Lower leg skin (tissue), 4 donors: ENCODE results near the gene TSPAN32. TPM values are rescaled to one million over a fixed set of nuclear protein-coding genes. Genes with fewer than 3 reads are reported as not detected.
A peak's percentile ranks its signal among the peaks of the same experiment; 100 is the strongest.

ENCODE experiments used
- DNase-seq, 2 donors: peaks; one replicate each; pipeline ENCODE4 v3.0.0-alpha.2; 2019; ENCODE audit warnings: low spot score in 2 of 2
- H3K4me3 ChIP-seq: fragments of 200-600 bp; sonication (generic); 2 replicates; pipeline ENCODE4 v1.5.1; 2017; ENCODE audit warnings: mild to moderate bottlenecking, low read depth; ENCODE audit not compliant: poor library complexity, severe bottlenecking
- POLR2A ChIP-seq, 2 donors: fragments of 450-650 bp; IDR thresholded peaks; one replicate each; pipeline ENCODE4 v1.6.1; 2016 to 2017; ENCODE audit warnings: antibody characterized with exemption in 2 of 2, mild to moderate bottlenecking in 1 of 2, moderate library complexity in 1 of 2
- WGBS, 2 donors: methylation state at CpG; one replicate each; pipeline ENCODE4 v1.1.5; 2018; 5-methylcytosine and 5-hydroxymethylcytosine counted together
- intact Hi-C: fragments of 100-400 bp; cut with DNase I; formaldehyde crosslinking; loops from one replicate; pipeline ENCODE4 v1.15.0; 2023; ENCODE audit warnings: low total_unique reads
- total RNA-seq, 4 donors: library from RNA; depleted of rRNA; stranded (reverse); fragments of >200 nt; gene quantifications; one replicate each; pipeline ENCODE4 v1.1.0, GENCODE V29; 2016
- TF ChIP-seq, protein P1 (sequence below), 3 donors: fragments of 450-650 bp; IDR thresholded peaks; one replicate each; pipeline ENCODE4 v1.5.1; 2016; ENCODE audit warnings: antibody characterized with exemption in 3 of 3, mild to moderate bottlenecking in 3 of 3, moderate library complexity in 2 of 3

The TSPAN32 gene
- total RNA-seq, 4 donors from 2014 or later, result 0.30 to 2.4 (median 1.5) TPM

DNA sequence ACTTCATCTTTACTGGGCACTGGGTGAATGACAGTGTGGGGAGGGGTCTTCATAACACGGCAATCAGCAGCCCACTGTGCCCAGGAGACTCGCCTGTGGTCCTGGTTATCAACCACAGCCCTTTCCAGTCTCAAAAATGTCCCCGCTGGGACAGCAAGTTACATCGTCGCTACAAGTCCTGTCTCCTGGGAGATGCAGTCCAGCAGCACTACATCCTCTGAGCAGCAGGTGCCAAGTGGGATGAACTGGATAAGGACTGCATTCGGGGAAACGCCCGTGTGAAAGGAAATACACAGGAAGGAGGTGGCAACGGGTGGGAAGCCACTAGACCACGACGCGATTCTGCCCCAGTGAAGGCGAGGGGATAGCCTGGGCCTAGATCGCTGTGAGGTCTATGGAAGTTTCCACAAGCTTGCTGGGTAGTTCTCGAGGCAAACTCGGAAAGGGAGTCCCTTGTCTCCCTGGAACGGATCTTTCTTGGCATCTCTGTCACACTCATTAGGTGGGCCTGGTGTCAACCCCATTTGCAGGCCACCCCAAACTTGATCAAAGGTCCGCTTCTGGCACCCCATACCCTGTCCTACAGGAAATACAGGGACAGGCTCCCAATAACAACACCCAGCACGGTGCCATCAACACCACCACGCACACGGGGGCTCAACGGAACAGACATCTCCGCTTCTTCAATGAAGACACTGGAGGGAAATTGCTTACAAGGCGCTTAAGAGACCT lies 35.8 kb upstream of the TSPAN32 start:
- H3K4me3 ChIP-seq, result no peak overlapping the region
- no peak for TF ChIP-seq POLR2A (IDR thresholded peaks at IDR 0.05)
- TF ChIP-seq, protein P1, sequence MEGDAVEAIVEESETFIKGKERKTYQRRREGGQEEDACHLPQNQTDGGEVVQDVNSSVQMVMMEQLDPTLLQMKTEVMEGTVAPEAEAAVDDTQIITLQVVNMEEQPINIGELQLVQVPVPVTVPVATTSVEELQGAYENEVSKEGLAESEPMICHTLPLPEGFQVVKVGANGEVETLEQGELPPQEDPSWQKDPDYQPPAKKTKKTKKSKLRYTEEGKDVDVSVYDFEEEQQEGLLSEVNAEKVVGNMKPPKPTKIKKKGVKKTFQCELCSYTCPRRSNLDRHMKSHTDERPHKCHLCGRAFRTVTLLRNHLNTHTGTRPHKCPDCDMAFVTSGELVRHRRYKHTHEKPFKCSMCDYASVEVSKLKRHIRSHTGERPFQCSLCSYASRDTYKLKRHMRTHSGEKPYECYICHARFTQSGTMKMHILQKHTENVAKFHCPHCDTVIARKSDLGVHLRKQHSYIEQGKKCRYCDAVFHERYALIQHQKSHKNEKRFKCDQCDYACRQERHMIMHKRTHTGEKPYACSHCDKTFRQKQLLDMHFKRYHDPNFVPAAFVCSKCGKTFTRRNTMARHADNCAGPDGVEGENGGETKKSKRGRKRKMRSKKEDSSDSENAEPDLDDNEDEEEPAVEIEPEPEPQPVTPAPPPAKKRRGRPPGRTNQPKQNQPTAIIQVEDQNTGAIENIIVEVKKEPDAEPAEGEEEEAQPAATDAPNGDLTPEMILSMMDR (IDR thresholded peaks at IDR 0.05), result no peak
- intact Hi-C loops, result no loop called here
- 65 to 69% methylated on average over 24 of the region's 24 CpGs for WGBS, 2 donors
- DNase-seq, result peak in 1 of 2 donors; percentile 62

DNA sequence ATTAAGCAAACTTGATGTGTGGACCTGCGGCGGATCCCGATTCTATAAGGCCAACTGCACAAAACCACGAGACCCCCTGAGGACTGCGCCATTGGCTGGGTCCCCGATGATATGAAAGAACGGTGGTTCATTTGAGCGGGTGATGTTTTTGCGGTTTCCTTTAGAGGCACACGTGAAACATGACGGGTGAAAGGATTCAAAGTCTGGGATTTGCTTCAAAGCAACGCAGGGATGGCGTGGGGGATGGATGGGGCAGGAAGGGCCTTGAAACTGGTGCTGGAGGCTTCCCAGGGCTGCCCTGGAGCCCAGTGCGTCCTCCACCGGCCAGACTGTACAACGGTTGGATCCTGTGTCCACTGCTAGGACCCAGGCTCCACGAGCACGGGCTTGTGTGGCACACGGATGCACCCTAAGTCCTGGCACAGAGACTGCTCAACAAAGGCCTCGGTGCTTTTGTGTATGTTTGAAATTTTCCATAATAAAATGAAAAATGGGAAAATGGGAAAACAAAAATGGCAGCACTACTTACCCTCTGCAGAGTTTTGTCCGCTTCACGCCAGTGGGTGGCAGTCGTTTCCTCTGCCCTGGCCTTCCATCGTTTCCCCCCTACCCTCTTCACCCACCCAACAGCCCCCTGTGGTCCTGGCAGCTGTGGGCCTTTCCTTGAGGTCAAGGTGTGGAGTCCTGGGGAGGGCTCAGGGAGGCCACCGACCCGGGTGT lies 35.1 kb upstream of the TSPAN32 start:
- WGBS, 2 donors, result 90% methylated on average over 26 of the region's 26 CpGs
- no peak overlapping the region for H3K4me3 ChIP-seq
- intact Hi-C loops, result no loop called here
- DNase-seq, result peak in 1 of 2 donors; percentile 71
- TF ChIP-seq, protein P1 (IDR thresholded peaks at IDR 0.05), result no peak
- TF ChIP-seq POLR2A (IDR thresholded peaks at IDR 0.05), result no peak

GRCh38 chr11:2267306-2267850 lies 34.4 kb upstream of the TSPAN32 start:
- 57 to 67% methylated on average over 5 to 12 of the region's 12 CpGs for WGBS, 2 donors
- intact Hi-C loops, result no loop called here
- DNase-seq, result peak in 1 of 2 donors; percentile 83
- TF ChIP-seq POLR2A (IDR thresholded peaks at IDR 0.05), result no peak
- TF ChIP-seq, protein P1 (IDR thresholded peaks at IDR 0.05), result no peak
- H3K4me3 ChIP-seq, result no peak overlapping the region

GRCh38 chr11:2267851-2268728 lies 33.7 kb upstream of the TSPAN32 start:
- 46 to 49% methylated on average over 23 to 25 of the region's 26 CpGs for WGBS, 2 donors
- H3K4me3 ChIP-seq, result no peak overlapping the region
- TF ChIP-seq, protein P1 (IDR thresholded peaks at IDR 0.05), result no peak
- no peak for TF ChIP-seq POLR2A (IDR thresholded peaks at IDR 0.05)
- intact Hi-C loops, result no loop called here
- DNase-seq, result peak; percentile 22 to 82
